GM19467 (cell line): ENCODE data around the gene PROX1.

Source experiments
- ATAC-seq: cut with Tn5 transposase; IDR thresholded peaks from one replicate; pipeline ENCODE4 v1.9.1; 2021; ENCODE audit warnings: mild to moderate bottlenecking, moderate library complexity; ENCODE audit not compliant: unreplicated experiment

Gene PROX1

DNA sequence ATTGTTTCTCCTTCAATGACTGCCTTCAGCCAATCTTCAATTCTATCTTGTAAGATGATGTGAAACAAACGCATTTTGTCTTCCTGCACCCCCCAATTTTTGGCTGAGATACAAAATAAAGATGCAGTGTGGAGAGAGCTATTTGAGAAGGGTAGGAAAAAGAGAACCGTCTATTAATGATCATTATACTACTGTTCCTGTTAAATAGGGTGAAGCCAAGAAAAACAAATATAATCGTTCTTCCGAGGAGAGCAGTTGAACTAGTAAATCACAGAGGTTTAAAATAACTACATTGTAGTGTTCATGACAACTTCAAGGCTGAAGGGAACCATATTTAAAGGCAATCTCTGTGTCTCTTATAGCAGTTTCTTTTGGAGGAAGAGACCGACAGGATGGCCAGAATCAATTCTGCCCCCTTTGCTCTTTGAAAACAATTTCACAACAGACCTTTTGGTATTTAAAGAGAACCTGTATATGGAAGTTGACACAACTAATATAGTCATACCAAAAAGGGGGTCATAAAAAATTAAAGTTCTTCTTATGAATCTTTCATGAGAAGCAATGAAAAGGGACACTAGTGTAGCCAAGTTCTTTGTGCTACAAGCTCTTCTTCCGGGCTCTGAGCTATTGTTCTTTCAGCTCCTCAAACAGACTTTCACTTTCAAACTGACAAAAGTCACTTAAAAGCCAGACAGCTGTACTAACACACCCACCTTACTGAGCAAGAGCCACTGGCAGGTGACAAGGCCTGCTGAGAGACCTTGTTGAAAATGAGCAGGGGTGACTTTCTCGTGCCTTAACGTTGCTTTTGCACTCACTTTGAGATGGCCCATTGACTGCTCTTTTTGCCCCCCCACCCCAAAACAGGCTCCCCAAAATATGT lies 30.9 kb downstream of the PROX1 start:
- ATAC-seq, result no peak

- no peak for ATAC-seq
These were observed 31.7 kb downstream of the PROX1 start for GRCh38 chr1:214019499-214019898.

GRCh38 chr1:214021321-214021720 lies 33.5 kb downstream of the PROX1 start:
- no peak for ATAC-seq

DNA sequence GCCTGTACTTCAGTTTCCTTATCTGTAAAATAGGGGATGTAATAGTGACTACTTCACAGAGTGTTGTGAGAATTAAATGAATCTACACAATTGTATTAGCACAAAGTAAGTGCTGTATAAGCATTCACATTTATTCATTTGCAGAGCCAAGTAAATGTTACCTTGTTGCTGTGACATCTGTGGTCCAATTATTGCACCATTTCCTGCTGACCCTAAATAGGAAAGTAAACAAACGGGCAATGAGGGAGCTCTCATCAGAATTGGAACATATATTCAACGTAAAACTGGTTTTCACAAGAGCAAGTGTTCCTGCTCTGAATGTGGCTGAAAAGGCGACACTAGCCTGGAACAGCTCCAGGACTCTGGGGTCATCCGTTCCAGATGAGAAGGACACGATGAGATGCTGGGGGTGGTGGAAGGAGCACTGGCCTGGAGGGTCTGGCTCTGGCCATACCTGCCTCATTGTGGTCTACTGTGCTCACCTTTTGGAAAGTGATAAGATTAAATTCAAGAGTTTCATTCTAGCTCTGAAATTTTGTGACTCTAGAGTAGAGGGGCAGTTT lies 34.5 kb downstream of the PROX1 start:
- ATAC-seq, result no peak

GRCh38 chr1:214022810-214023425 lies 35.1 kb downstream of the PROX1 start:
- no peak for ATAC-seq

GRCh38 chr1:214026985-214027384 lies 39.2 kb downstream of the PROX1 start:
- no peak for ATAC-seq

- no peak for ATAC-seq
These were observed 39.7 kb downstream of the PROX1 start for GRCh38 chr1:214027498-214027897.

GRCh38 chr1:214028095-214028494 lies 40.3 kb downstream of the PROX1 start:
- no peak for ATAC-seq

DNA sequence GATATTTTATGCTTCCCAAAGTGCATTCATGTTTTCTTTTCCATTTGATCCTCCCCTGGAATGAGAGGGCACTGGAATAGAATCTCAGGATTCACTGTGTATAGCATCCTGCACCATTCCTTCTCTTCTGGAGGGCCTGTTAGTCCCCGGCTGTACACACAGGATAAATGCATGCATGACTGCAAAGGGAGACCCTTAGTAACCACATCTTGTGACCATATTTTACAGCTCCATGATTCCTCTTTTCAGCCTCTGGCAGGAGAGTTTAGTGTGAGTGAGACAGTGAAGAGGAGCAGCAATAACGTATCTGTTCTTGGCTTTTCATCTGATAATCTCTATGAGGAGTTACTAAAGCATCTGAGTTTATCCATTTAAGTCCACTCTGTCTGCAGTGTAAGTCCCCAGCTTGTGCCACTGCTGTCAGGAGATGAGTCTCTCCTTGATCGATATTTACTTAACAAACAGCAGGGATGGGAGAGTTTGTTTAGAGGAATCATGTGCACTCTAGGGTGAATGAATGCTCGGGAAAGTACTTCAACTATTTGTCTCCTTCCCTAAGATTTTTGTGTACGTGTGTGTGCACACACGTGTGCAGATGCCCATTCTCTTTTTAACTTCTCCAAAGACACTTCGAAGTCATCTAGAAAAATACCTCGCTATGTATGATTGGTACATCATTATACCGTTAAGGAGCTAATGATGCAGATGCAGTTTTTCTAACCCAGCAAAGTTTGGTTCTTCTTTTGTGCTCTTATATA lies 41.1 kb downstream of the PROX1 start:
- no peak for ATAC-seq

GRCh38 chr1:214029796-214030195 lies 42.0 kb downstream of the PROX1 start:
- no peak for ATAC-seq

DNA sequence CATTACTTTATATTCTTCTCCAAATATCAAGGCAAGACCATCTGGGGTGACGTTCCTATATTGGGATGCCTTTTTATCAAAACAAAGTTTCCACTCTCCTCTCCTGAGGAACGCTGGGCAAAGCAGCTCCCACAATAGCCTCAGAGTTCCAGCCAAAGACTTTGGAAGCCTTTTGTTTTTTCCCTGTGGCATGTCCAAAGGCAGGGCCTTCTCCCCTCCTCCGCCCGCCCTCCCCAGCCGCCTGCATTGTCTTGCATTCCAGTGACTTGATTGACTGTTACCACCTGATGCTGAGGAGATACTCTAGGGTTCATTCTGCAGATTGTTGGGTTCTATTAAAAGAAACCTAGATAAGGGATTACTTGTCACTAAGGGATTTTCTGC lies 43.5 kb downstream of the PROX1 start:
- no peak for ATAC-seq

- ATAC-seq, result no peak
These were observed 49.7 kb downstream of the PROX1 start for GRCh38 chr1:214037468-214037867.

DNA sequence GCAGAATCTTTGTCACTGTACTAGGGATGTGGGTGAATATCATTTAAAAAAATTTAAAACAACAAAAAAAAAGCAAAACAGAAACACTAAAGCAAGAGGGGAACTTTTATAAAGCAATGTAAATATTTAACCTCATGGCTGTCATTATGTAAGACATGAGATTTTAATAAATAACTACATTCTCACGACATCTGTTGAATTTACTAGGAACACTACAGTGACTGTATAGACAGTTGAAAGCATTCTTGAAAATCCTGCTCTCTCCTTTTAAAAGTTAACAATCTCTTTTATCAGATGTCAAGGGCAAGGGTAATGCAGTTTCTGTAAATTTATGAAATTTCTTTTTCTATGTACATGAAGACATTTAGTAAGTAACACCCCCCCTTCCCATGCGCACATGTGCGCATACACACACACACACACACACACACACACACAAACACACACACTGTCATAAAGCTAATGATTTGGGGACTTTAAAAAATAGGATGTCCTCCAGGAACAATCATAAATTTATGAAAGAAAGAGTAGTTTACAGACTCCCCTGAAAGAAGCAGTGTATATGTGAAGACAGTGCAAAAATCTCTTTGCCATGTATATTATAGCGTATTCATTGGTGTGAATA lies 51.7 kb downstream of the PROX1 start:
- no peak for ATAC-seq

DNA sequence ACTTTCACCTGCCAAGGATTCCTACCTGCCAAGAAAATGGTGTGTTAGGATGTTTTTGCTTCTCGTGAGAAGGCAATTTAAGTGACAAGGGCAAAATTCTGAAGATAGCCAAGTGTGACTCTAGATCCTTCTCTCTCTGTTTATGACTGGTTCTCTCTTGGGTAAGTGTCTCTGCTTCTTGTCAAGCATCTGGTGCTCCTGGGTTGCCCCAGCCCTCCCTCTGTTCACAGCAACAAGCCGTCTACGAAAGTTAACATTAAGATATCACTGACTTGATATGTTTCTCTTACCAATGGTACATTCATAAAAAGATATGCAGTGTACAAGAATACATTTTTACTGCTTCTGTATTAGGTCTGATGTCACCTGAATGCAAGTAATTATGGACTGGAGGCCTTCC lies 55.4 kb downstream of the PROX1 start:
- no peak for ATAC-seq

DNA sequence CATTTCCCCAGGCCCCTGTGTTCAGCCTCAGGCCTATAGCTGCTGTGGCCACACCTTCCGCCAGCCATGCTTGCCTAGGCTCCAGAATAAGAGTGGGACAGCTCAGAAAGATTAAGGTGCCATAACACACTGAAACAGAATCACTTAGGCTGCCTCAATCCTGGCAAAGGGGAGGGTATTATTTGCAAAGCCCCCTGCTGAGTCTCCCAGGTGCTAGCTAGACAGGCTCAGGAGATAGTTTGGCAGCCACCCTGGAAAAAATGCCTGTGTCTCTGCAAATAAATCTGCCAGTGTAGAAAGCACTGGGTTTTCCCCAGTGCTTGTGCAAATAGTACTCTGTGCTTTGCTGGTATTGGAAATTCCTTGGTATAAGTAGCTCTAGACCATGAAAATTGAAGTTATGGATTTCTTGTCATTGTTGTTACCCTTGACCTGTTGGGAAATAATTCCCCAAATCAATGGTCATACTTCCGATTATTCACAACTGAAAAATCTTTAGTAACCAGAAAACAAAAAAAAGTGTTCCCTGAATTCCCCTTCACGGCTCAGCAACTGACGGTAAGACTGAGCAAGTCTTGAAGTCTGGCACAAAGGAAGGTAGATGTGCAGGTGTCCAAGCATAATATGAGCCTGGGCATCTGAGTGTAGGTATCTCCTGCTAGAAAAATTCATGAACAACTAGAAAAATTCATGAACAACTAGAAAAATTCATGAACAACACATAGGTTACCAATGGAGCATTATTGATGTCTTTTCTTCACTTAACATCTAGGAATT lies 56.9 kb downstream of the PROX1 start:
- ATAC-seq, result no peak

DNA sequence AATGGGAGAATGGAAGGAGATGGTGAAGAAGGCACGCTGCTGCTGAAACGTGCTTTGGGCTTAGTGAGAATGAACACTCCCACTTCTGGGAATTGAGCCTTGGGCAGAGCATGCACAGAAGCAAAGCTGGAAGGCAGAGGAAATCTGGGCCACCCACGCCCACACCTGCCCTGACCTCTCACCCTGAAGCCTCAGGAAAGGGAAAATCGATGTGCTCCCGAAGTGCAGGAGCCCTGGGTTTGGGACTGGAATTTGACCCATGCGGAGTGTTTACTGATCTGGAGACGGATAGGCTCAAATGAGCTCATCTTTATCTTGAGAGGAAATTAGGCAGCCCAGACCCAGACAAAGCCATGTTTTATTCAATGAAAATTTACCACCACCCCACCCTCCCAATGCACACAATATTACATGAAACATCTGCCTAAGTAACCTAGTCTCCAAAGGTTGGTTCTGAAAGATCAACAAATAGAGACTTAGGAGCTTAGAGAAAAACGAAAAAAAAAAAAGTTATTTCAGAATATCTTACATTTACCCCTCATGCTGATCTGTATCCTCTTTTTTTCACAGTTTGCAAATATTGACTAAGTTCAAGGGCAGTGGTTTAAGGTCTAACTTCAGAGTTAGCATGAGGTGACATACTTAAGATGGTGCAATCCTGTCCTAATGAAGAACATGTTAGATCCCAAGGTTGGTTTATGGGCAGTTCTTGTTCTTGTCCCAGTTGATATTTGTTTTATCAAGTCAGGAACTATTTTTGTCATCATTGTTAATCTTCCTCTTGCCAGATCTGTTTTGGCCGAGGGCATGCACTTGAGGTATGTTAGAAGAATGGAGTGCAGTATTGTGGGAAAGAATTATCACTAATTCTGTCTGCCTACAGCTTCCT lies 63.0 kb downstream of the PROX1 start:
- no peak for ATAC-seq

GRCh38 chr1:214051786-214052185 lies 64.0 kb downstream of the PROX1 start:
- no peak for ATAC-seq

- no peak for ATAC-seq
These were observed 70.3 kb downstream of the PROX1 start for GRCh38 chr1:214058076-214058475.

GRCh38 chr1:214066190-214066589 lies 78.4 kb downstream of the PROX1 start:
- no peak for ATAC-seq
